DOHH2 (cell line): ENCODE data around the gene PHF21B.

Experiments used
- H3F3A ChIP-seq: fragments of 200-600 bp; sonication (generic), shearing (Covaris generic); 2 replicates; pipeline ENCODE4 v1.6.0; 2016; ENCODE audit warnings: antibody characterized with exemption, mild to moderate bottlenecking; ENCODE audit not compliant: control insufficient read depth, insufficient read depth
- H3K27ac ChIP-seq: fragments of 200-600 bp; sonication (generic); 2 replicates; pipeline ENCODE4 v1.5.1; 2014; ENCODE audit warnings: low read depth, mild to moderate bottlenecking, low read length, moderate library complexity
- H3K27me3 ChIP-seq: fragments of 200-600 bp; sonication (generic); 2 replicates; pipeline ENCODE4 v1.6.1; 2014; ENCODE audit warnings: mild to moderate bottlenecking, low read length, mixed read lengths; ENCODE audit not compliant: control insufficient read depth
- H3K36me3 ChIP-seq: fragments of 200-600 bp; sonication (generic); 2 replicates; pipeline ENCODE4 v1.6.1; 2014; ENCODE audit warnings: mild to moderate bottlenecking, low read length, moderate library complexity, mixed read lengths; ENCODE audit not compliant: control insufficient read depth
- H3K4me1 ChIP-seq: fragments of 200-600 bp; sonication (generic); 2 replicates; pipeline ENCODE4 v1.6.1; 2014; ENCODE audit warnings: mild to moderate bottlenecking, low read length, mixed read lengths; ENCODE audit not compliant: control insufficient read depth
- H3K4me2 ChIP-seq: fragments of 200-600 bp; sonication (generic); 2 replicates; pipeline ENCODE4 v1.6.0; 2014; ENCODE audit warnings: mild to moderate bottlenecking, low read length, moderate library complexity
- H3K4me3 ChIP-seq: fragments of 200-600 bp; sonication (generic); 2 replicates; pipeline ENCODE4 v1.5.1; 2014; ENCODE audit warnings: mild to moderate bottlenecking, low read length, mixed read lengths
- H3K79me2 ChIP-seq: fragments of 200-600 bp; sonication (generic); 2 replicates; pipeline ENCODE4 v1.6.1; 2014; ENCODE audit warnings: mild to moderate bottlenecking, low read length, mixed read lengths; ENCODE audit not compliant: control insufficient read depth
- H3K9me2 ChIP-seq: fragments of 200-600 bp; sonication (generic); replicated peaks from 2 replicates; pipeline ENCODE4 v1.6.1; 2014; ENCODE audit warnings: mild to moderate bottlenecking, low read length, mixed read lengths; ENCODE audit not compliant: control insufficient read depth
- H3K9me3 ChIP-seq: fragments of 200-600 bp; sonication (generic); 2 replicates; pipeline ENCODE4 v1.6.1; 2014; ENCODE audit warnings: antibody characterized with exemption, low read length, mixed read lengths; ENCODE audit not compliant: control insufficient read depth, insufficient read depth
- H4K20me1 ChIP-seq: fragments of 200-600 bp; sonication (generic); 2 replicates; pipeline ENCODE4 v1.6.0; 2014; ENCODE audit warnings: low read depth, mild to moderate bottlenecking, antibody characterized with exemption, low read length, moderate library complexity; ENCODE audit not compliant: control insufficient read depth, insufficient read depth
- CTCF ChIP-seq: fragments of 200-600 bp; sonication (generic); IDR thresholded peaks from one replicate; pipeline ENCODE4 v1.5.1; 2014; ENCODE audit warnings: antibody characterized with exemption, mild to moderate bottlenecking, low read depth, low read length; ENCODE audit not compliant: poor library complexity, severe bottlenecking
- EZH2phosphoT487 ChIP-seq: fragments of 200-600 bp; sonication (generic); IDR thresholded peaks from 2 replicates; pipeline ENCODE4 v1.6.1; 2017; ENCODE audit warnings: borderline replicate concordance, mild to moderate bottlenecking, antibody characterized with exemption, low read length, moderate library complexity, mixed read lengths

The PHF21B gene

DNA sequence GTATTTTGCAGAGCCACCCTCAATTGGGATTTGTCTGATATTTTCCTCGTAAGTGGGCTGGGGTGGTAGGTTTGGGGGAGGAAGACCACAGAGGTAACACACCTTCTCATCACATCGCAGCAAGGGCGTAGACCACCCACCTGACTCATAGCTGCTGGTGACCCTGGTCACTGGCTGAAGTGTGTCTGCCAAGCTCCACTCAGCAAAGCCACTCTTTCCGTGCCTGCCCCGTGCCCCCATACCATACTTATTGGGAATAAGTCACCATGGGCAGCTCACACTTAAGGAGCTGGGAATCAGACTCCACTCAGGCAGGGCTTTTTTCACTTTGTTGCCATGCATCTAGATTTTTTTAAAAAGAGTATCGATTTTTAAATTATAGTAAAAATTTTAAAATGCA, 111.6 kb downstream of the PHF21B start:
- H3K9me2 ChIP-seq: no peaks in the 10 kb centered on the region
- H3K36me3 ChIP-seq: no peaks in the 10 kb centered on the region
- no peak overlapping the region for H3K4me2 ChIP-seq
- H3K9me3 ChIP-seq: peaks cover 4% of the 10 kb centered on the region; the same call in 1 of the 2 replicates
- no peaks in the 10 kb centered on the region for H3K4me1 ChIP-seq
- H4K20me1 ChIP-seq: no peaks in the 10 kb centered on the region
- no peak overlapping the region for H3K27ac ChIP-seq
- no peaks in the 10 kb centered on the region for H3K79me2 ChIP-seq
- H3K4me3 ChIP-seq: no peak overlapping the region
- no peaks in the 10 kb centered on the region for H3K27me3 ChIP-seq
- no peaks in the 10 kb centered on the region for H3F3A ChIP-seq
- TF ChIP-seq EZH2phosphoT487 (no peak), CTCF (no peak)

DNA sequence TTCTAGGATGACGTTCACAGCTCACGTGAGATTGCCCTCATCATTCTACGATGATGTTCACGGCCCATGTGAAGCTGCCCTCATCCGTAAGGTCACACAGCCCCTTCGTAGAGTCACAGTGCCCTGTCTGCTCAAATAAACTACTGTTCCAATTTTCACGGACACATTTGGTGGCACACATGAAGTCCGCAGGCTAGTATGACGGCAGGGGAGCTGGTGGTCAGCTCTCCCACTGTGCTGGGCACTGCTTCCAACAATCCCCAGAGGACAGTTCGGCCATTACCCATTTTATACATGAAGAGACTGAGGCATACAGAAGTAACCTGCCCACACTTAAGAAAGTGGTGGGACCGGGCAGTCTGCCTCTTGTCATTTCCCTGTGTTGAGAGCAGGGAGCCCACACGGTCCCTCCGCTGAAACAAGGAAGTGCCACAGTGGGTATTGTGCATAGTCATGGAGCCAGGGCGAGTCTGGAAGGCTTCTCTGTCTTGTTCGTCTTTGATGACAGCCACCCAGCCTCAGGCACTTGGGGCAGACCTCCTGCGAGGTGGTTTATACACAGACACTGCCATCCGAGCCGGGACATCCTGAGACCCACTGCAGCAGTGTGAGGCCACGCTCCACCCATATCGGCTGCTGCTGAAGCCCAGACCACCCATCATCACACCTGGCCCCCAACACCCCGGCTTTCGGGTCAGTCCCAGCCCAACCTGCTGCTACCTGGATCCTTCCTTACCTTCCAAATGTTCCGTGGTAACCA, 114.3 kb downstream of the PHF21B start:
- H3K36me3 ChIP-seq: no peaks in the 10 kb centered on the region
- TF ChIP-seq CTCF: no peak
- no peak for TF ChIP-seq EZH2phosphoT487
- H3K79me2 ChIP-seq: no peaks in the 10 kb centered on the region
- no peak overlapping the region for H3K4me3 ChIP-seq
- H3F3A ChIP-seq: no peaks in the 10 kb centered on the region
- H3K4me2 ChIP-seq: no peak overlapping the region
- H3K9me2 ChIP-seq: no peaks in the 10 kb centered on the region
- no peaks in the 10 kb centered on the region for H3K9me3 ChIP-seq
- no peak overlapping the region for H3K27ac ChIP-seq
- H3K4me1 ChIP-seq: no peaks in the 10 kb centered on the region
- H3K27me3 ChIP-seq: no peaks in the 10 kb centered on the region
- H4K20me1 ChIP-seq: no peaks in the 10 kb centered on the region

DNA sequence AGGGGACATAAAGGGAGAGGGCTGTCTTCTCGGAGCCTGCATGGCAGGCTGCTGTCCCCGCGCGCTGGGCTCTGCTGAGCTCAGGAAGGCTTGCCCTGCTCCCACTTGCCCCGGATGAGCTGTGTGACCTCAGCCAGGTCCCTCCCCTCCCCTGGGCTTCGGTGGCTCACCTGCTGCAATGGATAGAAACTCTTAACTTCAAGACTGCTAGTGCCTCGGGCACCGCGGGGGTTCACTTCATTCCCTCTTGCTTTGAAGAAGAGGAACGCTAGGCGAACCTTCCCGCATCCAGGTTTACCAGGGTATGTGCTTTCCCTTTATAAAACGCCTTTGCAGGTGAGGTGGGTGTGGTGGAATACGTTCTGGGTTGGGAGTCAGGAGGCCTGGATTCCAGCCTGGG, 115.0 kb downstream of the PHF21B start:
- Histone ChIP-seq H3K36me3 (no peaks in the 10 kb centered on the region), H3K27ac (no peak overlapping the region), H3K4me2 (no peak overlapping the region), H3K9me2 (no peaks in the 10 kb centered on the region), H3K79me2 (no peaks in the 10 kb centered on the region), H3K27me3 (no peaks in the 10 kb centered on the region), H3K9me3 (no peaks in the 10 kb centered on the region), H3K4me3 (no peak overlapping the region), H3F3A (no peaks in the 10 kb centered on the region), H4K20me1 (no peaks in the 10 kb centered on the region), H3K4me1 (no peaks in the 10 kb centered on the region)
- TF ChIP-seq EZH2phosphoT487 (no peak), CTCF (no peak)
